Neural cell (in vitro differentiated cells): Measurements from ENCODE around the gene PLEKHM1.
"Not testable (repeated sequence)": the region's sequence is repeated elsewhere in the genome, so short reads cannot be mapped to it uniquely, and the experiment has no call there.

Experiments
- CTCF ChIP-seq: fragments of 450-650 bp; IDR thresholded peaks from 2 replicates; pipeline ENCODE4 v1.5.1; 2014; ENCODE audit warnings: antibody characterized with exemption, mild to moderate bottlenecking, moderate library complexity; ENCODE audit not compliant: poor library complexity, severe bottlenecking
- SMC3 ChIP-seq: fragments of 450-650 bp; conservative IDR thresholded peaks from 2 replicates; pipeline ENCODE4 v1.6.1; 2014; ENCODE audit warnings: antibody characterized with exemption, mild to moderate bottlenecking, moderate library complexity; ENCODE audit not compliant: poor library complexity

- not testable (repeated sequence) for TF ChIP-seq CTCF, SMC3
These were observed 30.1 kb downstream of the PLEKHM1 start for GRCh38 chr17:45460422-45460821.
